ENCODE results near the gene NYNRIN. TPM values are rescaled to one million over a fixed set of nuclear protein-coding genes. Genes with fewer than 3 reads are reported as not detected.

The NYNRIN gene
- total and polyA plus RNA-seq, 2 of the 4 experiments (the other 2 are of a cell fraction): 2.2 to 5.4 TPM

DNA sequence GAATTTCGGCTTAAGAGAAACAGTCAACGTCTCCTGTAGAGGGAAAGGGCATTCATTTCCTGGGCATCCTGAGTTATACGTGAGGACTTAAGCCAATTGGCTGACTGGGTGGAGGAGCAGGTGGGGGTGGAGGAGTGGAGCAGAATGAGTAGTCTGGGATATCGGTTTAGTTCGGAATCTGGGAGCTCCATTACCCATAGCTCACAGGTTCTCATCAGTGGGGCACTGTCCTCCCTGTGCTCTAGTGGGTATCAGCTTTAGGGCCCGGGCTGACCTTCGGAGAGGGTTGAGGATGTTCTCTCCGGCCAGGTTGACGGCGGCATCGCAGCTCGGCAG is 43.1 kb downstream of the NYNRIN start:
- CTCF ChIA-PET: interaction anchor here (0.9 to 2.0 kb wide), 5 partner anchors 10 to 199 kb away, joined by 3 to 12 read pairs (median 6); no protein-coding TSS in a partner anchor
- Histone ChIP-seq H3K36me3 (ENCODE audit: control insufficient read depth, insufficient read depth, low read length) (peaks cover 34% of the 10 kb centered on the region), H3K4me3 (ENCODE audit: insufficient read depth, low read depth, low read length) (peak overlapping the region; percentile 54), H3K9ac (ENCODE audit: low read depth, low read length) (peak overlapping the region; percentile 87), H4K20me1 (ENCODE audit: insufficient read depth, low read length) (peaks cover 8% of the 10 kb centered on the region), H2AFZ (replicated peaks; ENCODE audit: low read length, poor library complexity) (peak overlapping the region; percentile 94), H2AK5ac (ENCODE audit: low read depth, low read length) (peak overlapping the region; percentile 73), H3K4me2 (ENCODE audit: low read depth, low read length) (peak overlapping the region; percentile 92), H3K23ac (ENCODE audit: low read depth, low read length) (peak overlapping the region; percentile 90), H3K27me3 (ENCODE audit: control insufficient read depth, insufficient read depth, low read length) (no peaks in the 10 kb centered on the region), H4K8ac (ENCODE audit: low read depth in 2 of 2, low read length in 2 of 2) (peak overlapping the region; percentile 93 to 95), H4K91ac (ENCODE audit: insufficient read depth, low read depth, low read length) (peak overlapping the region; percentile 74), H2BK120ac (ENCODE audit: low read depth, low read length) (peak overlapping the region; percentile 37; the same call in 1 of the 2 replicates), H4K5ac (ENCODE audit: low read depth, low read length) (peak overlapping the region; percentile 36), H3K4me1 (ENCODE audit: control insufficient read depth, insufficient read depth, low read length) (peaks cover 2% of the 10 kb centered on the region), H3K9me3 (ENCODE audit: control insufficient read depth, insufficient read depth, low read length) (no peaks in the 10 kb centered on the region), H3K79me1 (ENCODE audit: low read depth in 1 of 2, low read length in 2 of 2) (peaks cover 14 to 39% of the 10 kb centered on the region in 2 experiments; a peak in 3 of 4 replicates), H3K4ac (ENCODE audit: low read depth, low read length) (peak overlapping the region; percentile 89), H2BK15ac (ENCODE audit: low read depth, low read length) (peak overlapping the region; percentile 42; the same call in 1 of the 3 replicates), H2BK20ac (ENCODE audit: low read depth, low read length) (no peak overlapping the region), H3K27ac (ENCODE audit: insufficient read depth, low read length) (peak overlapping the region; percentile 84), H3K9me1 (ENCODE audit: insufficient read depth, low read length) (no peaks in the 10 kb centered on the region), H3K14ac (replicated peaks; ENCODE audit: low read depth, low read length) (peak overlapping the region; percentile 91), H2AK9ac (replicated peaks; ENCODE audit: low read depth, low read length, poor library complexity) (peak overlapping the region; percentile 97), H2BK5ac (ENCODE audit: low read depth, low read length, poor library complexity, severe bottlenecking) (peak overlapping the region; percentile 53), H3K56ac (ENCODE audit: extremely low read depth, insufficient read depth, low read length) (peak overlapping the region; percentile 93), H3K18ac (ENCODE audit: low read depth, low read length) (peak overlapping the region; percentile 31)
- no CpG with 5 or more reads among the region's 12 CpGs for WGBS, 2 experiments (ENCODE audit: extremely low coverage in 2 of 2, insufficient read length in 1 of 2)
- in situ Hi-C loops (cut with MboI; ENCODE audit: low sequenced_read_pairs) (loop anchor here (25.0 kb wide), 1 partner anchor 1130 kb away; the partner anchor contains the start of genes BCL2L2, PABPN1 and PPP1R3E), dilution Hi-C loops (cut with HindIII; ENCODE audit: low sequenced_read_pairs, unreplicated experiment) (no loop called here), intact Hi-C loops (cut with micrococcal nuclease) (no loop called here)
- BruUV-seq (replicated peaks): no TSS peak
- TF ChIP-seq, protein P1, sequence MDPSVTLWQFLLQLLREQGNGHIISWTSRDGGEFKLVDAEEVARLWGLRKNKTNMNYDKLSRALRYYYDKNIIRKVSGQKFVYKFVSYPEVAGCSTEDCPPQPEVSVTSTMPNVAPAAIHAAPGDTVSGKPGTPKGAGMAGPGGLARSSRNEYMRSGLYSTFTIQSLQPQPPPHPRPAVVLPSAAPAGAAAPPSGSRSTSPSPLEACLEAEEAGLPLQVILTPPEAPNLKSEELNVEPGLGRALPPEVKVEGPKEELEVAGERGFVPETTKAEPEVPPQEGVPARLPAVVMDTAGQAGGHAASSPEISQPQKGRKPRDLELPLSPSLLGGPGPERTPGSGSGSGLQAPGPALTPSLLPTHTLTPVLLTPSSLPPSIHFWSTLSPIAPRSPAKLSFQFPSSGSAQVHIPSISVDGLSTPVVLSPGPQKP (IDR thresholded peaks at IDR 0.05; ENCODE audit: borderline replicate concordance, low read depth, low read length): no peak
- TF ChIP-seq RFX5 (IDR thresholded peaks at IDR 0.05; ENCODE audit: low read depth, low read length) (no peak), MAFK (IDR thresholded peaks at IDR 0.05; ENCODE audit: low read depth, low read length) (no peak), MAZ (IDR thresholded peaks at IDR 0.05; ENCODE audit: borderline replicate concordance, low read depth, low read length) (no peak)
- TF ChIP-seq, protein P2, sequence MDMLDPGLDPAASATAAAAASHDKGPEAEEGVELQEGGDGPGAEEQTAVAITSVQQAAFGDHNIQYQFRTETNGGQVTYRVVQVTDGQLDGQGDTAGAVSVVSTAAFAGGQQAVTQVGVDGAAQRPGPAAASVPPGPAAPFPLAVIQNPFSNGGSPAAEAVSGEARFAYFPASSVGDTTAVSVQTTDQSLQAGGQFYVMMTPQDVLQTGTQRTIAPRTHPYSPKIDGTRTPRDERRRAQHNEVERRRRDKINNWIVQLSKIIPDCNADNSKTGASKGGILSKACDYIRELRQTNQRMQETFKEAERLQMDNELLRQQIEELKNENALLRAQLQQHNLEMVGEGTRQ (IDR thresholded peaks at IDR 0.05; ENCODE audit: low read depth, low read length): no peak
- DNase-seq (peak; percentile 52), ATAC-seq (ENCODE audit: low read depth) (peak; percentile 32)
- POLR2A ChIA-PET (ENCODE audit: unreplicated experiment): interaction anchor here (0.8 to 0.9 kb wide), 2 partner anchors 12 to 75 kb away, joined by 3 to 5 read pairs; partner anchors contain the start of genes CBLN3 and KHNYN

All from IMR-90 (cell line).